HEK293 (cell line): ENCODE results near the gene SETD1B.

ENCODE experiments used
- BCL11A ChIP-seq: fragments of 450-650 bp; formaldehyde crosslinking; IDR thresholded peaks from 2 replicates; pipeline ENCODE4 v1.5.1; 2016; ENCODE audit warnings: low read depth, missing biosample characterization, missing genetic modification characterization
- GFI1B ChIP-seq: fragments of 450-650 bp; formaldehyde crosslinking; IDR thresholded peaks from 2 replicates; pipeline ENCODE4 v1.5.1; 2016; ENCODE audit warnings: missing biosample characterization, missing genetic modification characterization
- GLI4 ChIP-seq: fragments of 450-650 bp; formaldehyde crosslinking; IDR thresholded peaks from 2 replicates; pipeline ENCODE4 v1.5.1; 2016; ENCODE audit warnings: missing biosample characterization, missing genetic modification characterization
- KLF10 ChIP-seq: fragments of 450-650 bp; IDR thresholded peaks from 2 replicates; pipeline ENCODE4 v1.5.1; 2018; ENCODE audit warnings: missing biosample characterization, mild to moderate bottlenecking, missing genetic modification characterization
- KLF16 ChIP-seq: fragments of 450-650 bp; formaldehyde crosslinking; IDR thresholded peaks from 2 replicates; pipeline ENCODE4 v1.5.1; 2017; ENCODE audit warnings: missing biosample characterization, missing genetic modification characterization
- MZF1 ChIP-seq: fragments of 450-650 bp; formaldehyde crosslinking; IDR thresholded peaks from 2 replicates; pipeline ENCODE4 v1.5.1; 2017; ENCODE audit warnings: missing biosample characterization, missing genetic modification characterization, borderline replicate concordance
- SCRT2 ChIP-seq: fragments of 450-650 bp; formaldehyde crosslinking; IDR thresholded peaks from 2 replicates; pipeline ENCODE4 v1.5.1; 2016; ENCODE audit warnings: missing biosample characterization, missing genetic modification characterization
- SETDB1 ChIP-seq: IDR thresholded peaks from one replicate; pipeline ENCODE4 v1.6.1; 2017; ENCODE audit warnings: mild to moderate bottlenecking, low read length, moderate library complexity, mixed read lengths; ENCODE audit not compliant: insufficient read length
- SP2 ChIP-seq: fragments of 450-650 bp; formaldehyde crosslinking; IDR thresholded peaks from 2 replicates; pipeline ENCODE4 v1.5.1; 2016; ENCODE audit warnings: missing biosample characterization, missing genetic modification characterization
- SP3 ChIP-seq: fragments of 450-650 bp; formaldehyde crosslinking; IDR thresholded peaks from 2 replicates; pipeline ENCODE4 v1.5.1; 2016; ENCODE audit warnings: missing biosample characterization, missing genetic modification characterization
- ZBTB1 ChIP-seq: fragments of 450-650 bp; formaldehyde crosslinking; IDR thresholded peaks from 2 replicates; pipeline ENCODE4 v1.5.1; 2016; ENCODE audit warnings: missing biosample characterization, missing genetic modification characterization
- ZBTB17 ChIP-seq: fragments of 450-650 bp; formaldehyde crosslinking; IDR thresholded peaks from 2 replicates; pipeline ENCODE4 v1.5.1; 2016; ENCODE audit warnings: missing biosample characterization, missing genetic modification characterization
- ZBTB21 ChIP-seq: fragments of 450-650 bp; formaldehyde crosslinking; IDR thresholded peaks from 2 replicates; pipeline ENCODE4 v1.5.1; 2017; ENCODE audit warnings: missing biosample characterization, missing genetic modification characterization
- ZBTB44 ChIP-seq: fragments of 450-650 bp; IDR thresholded peaks from 2 replicates; pipeline ENCODE4 v1.5.1; 2018; ENCODE audit warnings: missing biosample characterization, mild to moderate bottlenecking, missing genetic modification characterization
- ZBTB48 ChIP-seq: fragments of 450-650 bp; formaldehyde crosslinking; IDR thresholded peaks from 2 replicates; pipeline ENCODE4 v1.5.1; 2016; ENCODE audit warnings: missing biosample characterization, missing genetic modification characterization
- ZBTB6 ChIP-seq: fragments of 450-650 bp; formaldehyde crosslinking; IDR thresholded peaks from 2 replicates; pipeline ENCODE4 v1.5.1; 2017; ENCODE audit warnings: missing biosample characterization, missing genetic modification characterization
- ZBTB8A ChIP-seq: fragments of 450-650 bp; formaldehyde crosslinking; IDR thresholded peaks from 2 replicates; pipeline ENCODE4 v1.5.1; 2016; ENCODE audit warnings: missing biosample characterization, missing genetic modification characterization
- ZFP3 ChIP-seq: fragments of 450-650 bp; formaldehyde crosslinking; IDR thresholded peaks from 2 replicates; pipeline ENCODE4 v1.5.1; 2016; ENCODE audit warnings: low read depth, missing biosample characterization, missing genetic modification characterization
- ZFP37 ChIP-seq: fragments of 450-650 bp; formaldehyde crosslinking; IDR thresholded peaks from 2 replicates; pipeline ENCODE4 v1.5.1; 2016; ENCODE audit warnings: missing biosample characterization, missing genetic modification characterization
- ZFP69B ChIP-seq: fragments of 450-650 bp; formaldehyde crosslinking; IDR thresholded peaks from 2 replicates; pipeline ENCODE4 v1.5.1; 2016; ENCODE audit warnings: missing biosample characterization, missing genetic modification characterization
- ZNF10 ChIP-seq: fragments of 450-650 bp; formaldehyde crosslinking; IDR thresholded peaks from 2 replicates; pipeline ENCODE4 v1.5.1; 2017; ENCODE audit warnings: missing biosample characterization, missing genetic modification characterization
- ZNF114 ChIP-seq: fragments of 450-650 bp; formaldehyde crosslinking; IDR thresholded peaks from 2 replicates; pipeline ENCODE4 v1.5.0; 2017; ENCODE audit warnings: missing biosample characterization, missing genetic modification characterization
- ZNF146 ChIP-seq: fragments of 450-650 bp; formaldehyde crosslinking; IDR thresholded peaks from 2 replicates; pipeline ENCODE4 v1.5.1; 2016; ENCODE audit warnings: missing biosample characterization, missing genetic modification characterization
- ZNF202 ChIP-seq: fragments of 450-650 bp; formaldehyde crosslinking; IDR thresholded peaks from 2 replicates; pipeline ENCODE4 v1.5.1; 2016; ENCODE audit warnings: missing biosample characterization, missing genetic modification characterization, borderline replicate concordance
- ZNF248 ChIP-seq: fragments of 450-650 bp; formaldehyde crosslinking; IDR thresholded peaks from 2 replicates; pipeline ENCODE4 v1.5.1; 2017; ENCODE audit warnings: missing biosample characterization, missing genetic modification characterization
- ZNF335 ChIP-seq: fragments of 450-650 bp; formaldehyde crosslinking; conservative IDR thresholded peaks from 2 replicates; pipeline ENCODE4 v1.5.1; 2016; ENCODE audit warnings: missing biosample characterization, missing genetic modification characterization
- ZNF37A ChIP-seq: fragments of 450-650 bp; IDR thresholded peaks from 2 replicates; pipeline ENCODE4 v1.5.1; 2018; ENCODE audit warnings: missing biosample characterization, missing genetic modification characterization
- ZNF404 ChIP-seq: fragments of 450-650 bp; formaldehyde crosslinking; IDR thresholded peaks from 2 replicates; pipeline ENCODE4 v1.5.1; 2017; ENCODE audit warnings: missing biosample characterization, missing genetic modification characterization
- ZNF423 ChIP-seq: fragments of 450-650 bp; formaldehyde crosslinking; IDR thresholded peaks from 2 replicates; pipeline ENCODE4 v1.5.1; 2016; ENCODE audit warnings: missing biosample characterization, missing genetic modification characterization
- ZNF449 ChIP-seq: fragments of 450-650 bp; formaldehyde crosslinking; IDR thresholded peaks from 2 replicates; pipeline ENCODE4 v1.5.1; 2017; ENCODE audit warnings: missing biosample characterization, mild to moderate bottlenecking, missing genetic modification characterization, moderate library complexity
- ZNF530 ChIP-seq: fragments of 450-650 bp; formaldehyde crosslinking; IDR thresholded peaks from 2 replicates; pipeline ENCODE4 v1.5.1; 2016; ENCODE audit warnings: low read depth, missing biosample characterization, missing genetic modification characterization
- ZNF664 ChIP-seq: fragments of 450-650 bp; formaldehyde crosslinking; IDR thresholded peaks from 2 replicates; pipeline ENCODE4 v1.5.1; 2016; ENCODE audit warnings: missing biosample characterization, missing genetic modification characterization
- TF ChIP-seq, protein P1 (sequence below): fragments of 450-650 bp; formaldehyde crosslinking; IDR thresholded peaks from 2 replicates; pipeline ENCODE4 v1.5.1; 2016; ENCODE audit warnings: missing biosample characterization, missing genetic modification characterization
- TF ChIP-seq, protein P2 (sequence below): fragments of 450-650 bp; formaldehyde crosslinking; IDR thresholded peaks from 2 replicates; pipeline ENCODE4 v1.5.1; 2016; ENCODE audit warnings: missing biosample characterization, missing genetic modification characterization

The SETD1B gene

GRCh38 chr12:121839106-121839992 is 35.5 kb downstream of the SETD1B start (continued):
- no peak for TF ChIP-seq GFI1B (tag by site-specific recombination)
- TF ChIP-seq ZNF202, result no peak
- TF ChIP-seq, protein P1, sequence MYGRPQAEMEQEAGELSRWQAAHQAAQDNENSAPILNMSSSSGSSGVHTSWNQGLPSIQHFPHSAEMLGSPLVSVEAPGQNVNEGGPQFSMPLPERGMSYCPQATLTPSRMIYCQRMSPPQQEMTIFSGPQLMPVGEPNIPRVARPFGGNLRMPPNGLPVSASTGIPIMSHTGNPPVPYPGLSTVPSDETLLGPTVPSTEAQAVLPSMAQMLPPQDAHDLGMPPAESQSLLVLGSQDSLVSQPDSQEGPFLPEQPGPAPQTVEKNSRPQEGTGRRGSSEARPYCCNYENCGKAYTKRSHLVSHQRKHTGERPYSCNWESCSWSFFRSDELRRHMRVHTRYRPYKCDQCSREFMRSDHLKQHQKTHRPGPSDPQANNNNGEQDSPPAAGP (tag by site-specific recombination), result no peak; the same call in 1 of the 2 replicates
- TF ChIP-seq ZBTB44 (tag by site-specific recombination), result no peak
- no peak for TF ChIP-seq ZNF37A
- no peak for TF ChIP-seq ZBTB48 (tag by site-specific recombination)
- no peak for TF ChIP-seq ZBTB21 (tag by site-specific recombination)
- TF ChIP-seq ZNF146 (tag by site-specific recombination), result no peak
- TF ChIP-seq SETDB1, result no peak
- no peak for TF ChIP-seq GLI4 (tag by site-specific recombination)
- no peak for TF ChIP-seq ZNF449 (tag by site-specific recombination)
- TF ChIP-seq SCRT2, result 0 out of 2 replicates have a peak, but pooled peaks have one; percentile 22
- TF ChIP-seq ZNF10 (tag by site-specific recombination), result 0 out of 2 replicates have a peak, but pooled peaks have one; percentile 20
- peak; percentile 64 for TF ChIP-seq ZBTB17 (tag by site-specific recombination)
- no peak for TF ChIP-seq ZNF248 (tag by site-specific recombination)
- TF ChIP-seq, protein P2, sequence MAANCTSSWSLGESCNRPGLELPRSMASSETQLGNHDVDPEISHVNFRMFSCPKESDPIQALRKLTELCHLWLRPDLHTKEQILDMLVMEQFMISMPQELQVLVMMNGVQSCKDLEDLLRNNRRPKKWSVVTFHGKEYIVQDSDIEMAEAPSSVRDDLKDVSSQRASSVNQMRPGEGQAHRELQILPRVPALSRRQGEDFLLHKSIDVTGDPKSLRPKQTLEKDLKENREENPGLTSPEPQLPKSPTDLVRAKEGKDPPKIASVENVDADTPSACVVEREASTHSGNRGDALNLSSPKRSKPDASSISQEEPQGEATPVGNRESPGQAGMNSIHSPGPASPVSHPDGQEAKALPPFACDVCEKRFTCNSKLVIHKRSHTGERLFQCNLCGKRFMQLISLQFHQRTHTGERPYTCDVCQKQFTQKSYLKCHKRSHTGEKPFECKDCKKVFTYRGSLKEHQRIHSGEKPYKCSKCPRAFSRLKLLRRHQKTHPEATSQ, result no peak
- TF ChIP-seq ZBTB6 (tag by site-specific recombination), result no peak; the same call in 1 of the 2 replicates
- TF ChIP-seq ZBTB8A (tag by site-specific recombination), result peak; percentile 37; the same call in 1 of the 2 replicates
- TF ChIP-seq KLF16, result peak; percentile 96
- TF ChIP-seq ZNF423, result no peak
- peak; percentile 92 for TF ChIP-seq ZNF335
- no peak for TF ChIP-seq ZNF664 (tag by site-specific recombination)
- TF ChIP-seq ZNF404 (tag by site-specific recombination), result no peak
- TF ChIP-seq SP3 (tag by site-specific recombination), result peak; percentile 99
- TF ChIP-seq ZNF530 (tag by site-specific recombination), result no peak
- no peak for TF ChIP-seq MZF1
- no peak for TF ChIP-seq BCL11A (tag by site-specific recombination)
- no peak for TF ChIP-seq ZFP37 (tag by site-specific recombination)
- TF ChIP-seq ZFP3 (tag by site-specific recombination), result no peak
- peak; percentile 29; the same call in 1 of the 2 replicates for TF ChIP-seq ZFP69B
- peak; percentile 98 for TF ChIP-seq SP2 (tag by site-specific recombination)
- peak; percentile 87 for TF ChIP-seq KLF10 (tag by site-specific recombination)
- TF ChIP-seq ZBTB1 (tag by site-specific recombination), result no peak
- TF ChIP-seq ZNF114, result no peak
